ENCODE data around the gene NRL.

DNA sequence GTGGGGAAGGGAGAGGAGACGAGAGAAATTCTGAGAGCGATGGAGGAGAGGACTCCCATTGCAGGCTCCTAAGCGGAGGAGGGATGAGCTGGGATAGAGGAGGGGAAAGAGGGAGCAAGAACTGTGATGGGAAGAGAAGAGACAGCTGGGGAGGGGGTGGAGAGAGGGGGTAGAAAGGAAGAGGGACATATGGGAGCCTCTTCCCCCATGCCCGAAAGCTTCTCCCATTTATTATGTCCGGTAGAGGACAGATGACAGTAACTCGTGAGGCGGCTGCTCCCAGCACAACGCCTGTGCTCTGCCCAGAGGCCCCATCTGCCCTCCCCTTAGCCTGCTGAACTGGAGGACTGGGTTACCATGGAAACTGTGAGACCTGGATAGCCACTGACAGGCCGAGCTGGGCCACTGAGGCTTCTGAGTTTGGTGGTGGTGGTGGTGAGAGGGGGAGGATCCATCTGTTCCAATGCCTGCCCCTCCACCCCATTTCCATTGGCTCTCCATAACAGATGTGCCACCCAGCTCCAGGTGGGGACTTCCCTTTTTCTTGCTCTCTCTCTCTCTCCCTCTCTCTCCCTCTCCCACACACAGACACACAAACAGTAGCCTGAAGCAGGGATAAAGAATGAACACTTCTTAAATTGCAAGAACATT lies 35.1 kb downstream of the NRL start:
- TF ChIP-seq POLR2A (IDR thresholded peaks at IDR 0.05) (no peak), CTCF (IDR thresholded peaks at IDR 0.05) (no peak)
